HG02642 (cell line): ENCODE measurements around the gene SPTBN4.
"Not testable (repeated sequence)": the region's sequence is repeated elsewhere in the genome, so short reads cannot be mapped to it uniquely, and the experiment has no call there.

ENCODE experiments used
- ATAC-seq: cut with Tn5 transposase; IDR thresholded peaks from one replicate; pipeline ENCODE4 v1.9.1; 2021; ENCODE audit warnings: mild to moderate bottlenecking; ENCODE audit not compliant: unreplicated experiment, poor library complexity

SPTBN4 gene

GRCh38 chr19:40464059-40465024 is 2.5 kb upstream of the SPTBN4 start:
- no peak for ATAC-seq

- ATAC-seq = no peak
Measured at GRCh38 chr19:40465025-40465556, 1.7 kb upstream of the SPTBN4 start.

- ATAC-seq = peak; percentile 87
Measured at GRCh38 chr19:40465557-40466218, 1.1 kb upstream of the SPTBN4 start, which contains the start of gene BLVRB. Gene BLVRB (minus strand): TSS chr19:40465745. CDS start chr19:40465688, 57 bp downstream.

- peak; percentile 29 for ATAC-seq
Measured at GRCh38 chr19:40466219-40466984, 399 bp upstream of the SPTBN4 start.

GRCh38 chr19:40469011-40469410 is 2.2 kb downstream of the SPTBN4 start:
- no peak for ATAC-seq

- no peak for ATAC-seq
Measured at GRCh38 chr19:40471111-40471510, 4.3 kb downstream of the SPTBN4 start.

- ATAC-seq = no peak
Measured at GRCh38 chr19:40472516-40472915, 5.7 kb downstream of the SPTBN4 start.

- ATAC-seq = no peak
Measured at GRCh38 chr19:40474737-40475136, 7.9 kb downstream of the SPTBN4 start.

GRCh38 chr19:40475878-40476644 is 9.3 kb downstream of the SPTBN4 start:
- not testable (repeated sequence) for ATAC-seq

- no peak for ATAC-seq
Measured at GRCh38 chr19:40486017-40486416, 19.2 kb downstream of the SPTBN4 start.

GRCh38 chr19:40489882-40490230 is 23.1 kb downstream of the SPTBN4 start:
- no peak for ATAC-seq

- no peak for ATAC-seq
Measured at GRCh38 chr19:40492274-40492673, 25.5 kb downstream of the SPTBN4 start.

- ATAC-seq = no peak
Measured at GRCh38 chr19:40493778-40494177, 27.0 kb downstream of the SPTBN4 start.

GRCh38 chr19:40494191-40494838 is 27.5 kb downstream of the SPTBN4 start:
- ATAC-seq = no peak

- no peak for ATAC-seq
Measured at GRCh38 chr19:40497214-40497613, 30.4 kb downstream of the SPTBN4 start.

GRCh38 chr19:40499320-40499719 is 32.5 kb downstream of the SPTBN4 start:
- ATAC-seq = no peak

GRCh38 chr19:40500678-40501530 is 34.1 kb downstream of the SPTBN4 start:
- not testable (repeated sequence) for ATAC-seq

GRCh38 chr19:40501599-40501998 is 34.8 kb downstream of the SPTBN4 start:
- no peak for ATAC-seq
